Mesenchymal stem cell (in vitro differentiated cells and primary cell): ENCODE results near the gene SLC25A48.

Experiments
- DNase-seq: peaks from one replicate; pipeline ENCODE4 v3.0.0-alpha.2; 2013
- H2AFZ ChIP-seq: one replicate; pipeline ENCODE4 v1.6.1; 2013; ENCODE audit warnings: low read depth, mild to moderate bottlenecking, control low read depth, inconsistent platforms, low read length, moderate library complexity
- H2AK5ac ChIP-seq: 2 replicates; pipeline ENCODE4 v1.6.1; 2013; ENCODE audit warnings: low read length, moderate library complexity, mild to moderate bottlenecking, inconsistent platforms; ENCODE audit not compliant: severe bottlenecking
- H2BK120ac ChIP-seq: one replicate; pipeline ENCODE4 v1.6.1; 2013; ENCODE audit warnings: low read depth, mild to moderate bottlenecking, inconsistent platforms, low read length, moderate library complexity
- H2BK12ac ChIP-seq, 2 experiments: one replicate each; pipeline ENCODE4 v1.6.1; 2013; ENCODE audit warnings: inconsistent platforms in 2 of 2, low read length in 2 of 2, mild to moderate bottlenecking in 2 of 2, moderate library complexity in 2 of 2, control low read depth in 1 of 2
- H2BK15ac ChIP-seq: one replicate; pipeline ENCODE4 v1.6.1; 2013; ENCODE audit warnings: mild to moderate bottlenecking, low read depth, inconsistent platforms; ENCODE audit not compliant: poor library complexity, severe bottlenecking
- H2BK5ac ChIP-seq: 2 replicates; pipeline ENCODE4 v1.6.1; 2013; ENCODE audit warnings: low read depth, mild to moderate bottlenecking, low read length, control low read depth, inconsistent platforms; ENCODE audit not compliant: poor library complexity, severe bottlenecking
- H3K14ac ChIP-seq, 2 experiments: one replicate each; pipeline ENCODE4 v1.6.1; 2013; ENCODE audit warnings: inconsistent platforms in 2 of 2, low read length in 2 of 2, control low read depth in 1 of 2, mild to moderate bottlenecking in 1 of 2, moderate library complexity in 1 of 2
- H3K18ac ChIP-seq, 2 experiments: one replicate each; pipeline ENCODE4 v1.6.1; 2013; ENCODE audit warnings: inconsistent platforms in 2 of 2, low read length in 2 of 2, control low read depth in 1 of 2, low read depth in 1 of 2, mild to moderate bottlenecking in 1 of 2
- H3K23ac ChIP-seq, 2 experiments: one replicate each; pipeline ENCODE4 v1.6.1; 2013; ENCODE audit warnings: inconsistent platforms in 2 of 2, low read length in 2 of 2, mild to moderate bottlenecking in 2 of 2, moderate library complexity in 2 of 2, control low read depth in 1 of 2
- H3K27ac ChIP-seq: 2 replicates; pipeline ENCODE4 v1.5.1; 2013; ENCODE audit warnings: mild to moderate bottlenecking, moderate library complexity, low read length, control low read depth, inconsistent platforms; ENCODE audit not compliant: poor library complexity, severe bottlenecking
- H3K27me3 ChIP-seq, 2 experiments: 2 replicates each; pipeline versions ENCODE4 v1.6.1 to v1.7.0; 2013; ENCODE audit warnings: low read length in 2 of 2, mild to moderate bottlenecking in 2 of 2, moderate library complexity in 2 of 2, control low read depth in 1 of 2, inconsistent platforms in 1 of 2; ENCODE audit not compliant: control insufficient read depth in 1 of 2, insufficient read depth in 1 of 2
- H3K36me3 ChIP-seq, 2 experiments: 2 replicates each; pipeline versions ENCODE4 v1.6.1 to v1.7.0; 2013; ENCODE audit warnings: low read length in 2 of 2, control low read depth in 1 of 2, inconsistent platforms in 1 of 2, low read depth in 1 of 2, mild to moderate bottlenecking in 1 of 2; ENCODE audit not compliant: insufficient read depth in 2 of 2, control insufficient read depth in 1 of 2
- H3K4ac ChIP-seq, 2 experiments: one replicate each; pipeline ENCODE4 v1.6.1; 2013; ENCODE audit warnings: inconsistent platforms in 2 of 2, low read length in 2 of 2, mild to moderate bottlenecking in 2 of 2, moderate library complexity in 2 of 2, control low read depth in 1 of 2, low read depth in 1 of 2
- H3K4me1 ChIP-seq: 2 replicates; pipeline ENCODE4 v1.6.1; 2013; ENCODE audit warnings: low read depth, low read length, control low read depth; ENCODE audit not compliant: control insufficient read depth, insufficient read depth
- H3K4me2 ChIP-seq: 2 replicates; pipeline ENCODE4 v1.6.1; 2013; ENCODE audit warnings: low read length, mild to moderate bottlenecking, inconsistent platforms; ENCODE audit not compliant: poor library complexity, severe bottlenecking
- H3K4me3 ChIP-seq, 2 experiments: 2 replicates each; pipeline versions ENCODE4 v1.5.1 to v1.7.0; 2013; ENCODE audit warnings: low read length in 2 of 2, mild to moderate bottlenecking in 2 of 2, control low read depth in 1 of 2, low read depth in 1 of 2; ENCODE audit not compliant: insufficient read depth in 1 of 2
- H3K79me1 ChIP-seq: replicated peaks from 2 replicates; pipeline ENCODE4 v1.6.1; 2013; ENCODE audit warnings: mild to moderate bottlenecking, control low read depth, low read length, inconsistent platforms; ENCODE audit not compliant: poor library complexity, severe bottlenecking
- H3K9ac ChIP-seq: 2 replicates; pipeline ENCODE4 v1.7.0; 2013; ENCODE audit warnings: mild to moderate bottlenecking, low read length, moderate library complexity
- H3K9me3 ChIP-seq: 2 replicates; pipeline ENCODE4 v1.7.0; 2013; ENCODE audit warnings: mild to moderate bottlenecking, low read length; ENCODE audit not compliant: control insufficient read depth
- H4K8ac ChIP-seq: one replicate; pipeline ENCODE4 v1.6.1; 2013; ENCODE audit warnings: inconsistent platforms, mild to moderate bottlenecking, low read length, moderate library complexity
- H4K91ac ChIP-seq: one replicate; pipeline ENCODE4 v1.6.1; 2013; ENCODE audit warnings: mild to moderate bottlenecking, low read length, inconsistent platforms
- WGBS: methylation state at CpG from one replicate; pipeline ENCODE4 v1.1.7; 2013; ENCODE audit warnings: mixed read lengths; 5-methylcytosine and 5-hydroxymethylcytosine counted together

SLC25A48 gene

DNA sequence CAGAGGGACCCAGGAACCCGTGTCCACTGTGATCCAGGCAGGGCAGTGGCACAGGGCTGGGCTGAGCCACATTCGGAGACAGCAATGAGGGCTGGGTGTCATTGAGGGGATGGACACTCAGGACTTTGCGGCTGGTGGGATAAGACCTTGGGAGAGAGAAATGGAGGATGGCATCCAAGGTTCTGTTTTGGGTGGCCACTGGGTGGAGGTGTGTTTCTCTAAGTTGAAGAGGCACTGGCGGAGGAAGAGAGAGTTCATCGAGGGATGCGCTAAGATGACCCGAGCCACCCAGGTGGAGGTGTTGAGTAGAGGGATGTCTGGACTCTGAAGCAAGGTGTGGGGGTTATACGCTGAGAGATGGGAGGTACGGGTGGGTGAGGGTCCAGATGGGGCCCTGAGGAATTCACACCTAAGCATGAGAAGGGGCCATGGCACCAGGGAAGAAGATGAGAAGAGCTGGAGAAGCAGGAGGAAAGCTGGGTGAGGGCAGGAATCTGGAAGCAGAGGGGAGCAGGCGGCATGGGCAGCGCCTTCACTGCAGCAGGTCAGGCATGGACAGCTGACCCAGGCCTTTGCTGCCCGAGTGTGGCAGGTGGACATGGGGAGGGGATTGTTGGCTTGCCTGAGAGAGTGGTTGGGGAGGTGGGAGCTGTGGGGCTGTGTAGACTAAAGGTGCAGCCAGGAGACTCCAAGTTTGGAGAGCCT lies 2.5 kb upstream of the SLC25A48 start:
- H3K4me1 ChIP-seq = peaks cover 12% of the 10 kb centered on the region
- H3K18ac ChIP-seq = no peak overlapping the region
- no peak overlapping the region for H2AFZ ChIP-seq
- no peaks in the 10 kb centered on the region for H3K36me3 ChIP-seq
- H3K79me1 ChIP-seq = no peaks in the 10 kb centered on the region
- no peak overlapping the region for H4K8ac ChIP-seq
- H3K9ac ChIP-seq = no peak overlapping the region
- no peak overlapping the region for H3K27ac ChIP-seq
- DNase-seq = no peak
- H2BK15ac ChIP-seq = no peak overlapping the region
- H3K14ac ChIP-seq = no peak overlapping the region
- H4K91ac ChIP-seq = no peak overlapping the region
- 83% methylated on average over 12 of the region's 12 CpGs for WGBS
- H2AK5ac ChIP-seq = no peak overlapping the region
- H2BK120ac ChIP-seq = no peak overlapping the region
- no peak overlapping the region for H3K4ac ChIP-seq
- no peak overlapping the region for H3K23ac ChIP-seq
- peaks cover 77 to 97% of the 10 kb centered on the region in 2 experiments for H3K27me3 ChIP-seq
- H3K9me3 ChIP-seq = no peaks in the 10 kb centered on the region
- H3K4me2 ChIP-seq = no peak overlapping the region
- H2BK12ac ChIP-seq = no peak overlapping the region
- H2BK5ac ChIP-seq = no peak overlapping the region
- H3K4me3 ChIP-seq = no peak overlapping the region

GRCh38 chr5:135832941-135833920 lies 1.2 kb upstream of the SLC25A48 start:
- Histone ChIP-seq H3K23ac (no peak overlapping the region), H3K9ac (no peak overlapping the region), H3K18ac (no peak overlapping the region), H2BK5ac (no peak overlapping the region), H4K91ac (no peak overlapping the region), H3K36me3 (no peaks in the 10 kb centered on the region), H3K4ac (no peak overlapping the region), H3K9me3 (no peaks in the 10 kb centered on the region), H2BK120ac (no peak overlapping the region), H3K14ac (no peak overlapping the region), H3K27me3 (peaks cover 81 to 96% of the 10 kb centered on the region in 2 experiments), H2AFZ (no peak overlapping the region), H2BK12ac (no peak overlapping the region), H3K4me3 (no peak overlapping the region), H3K4me2 (no peak overlapping the region), H2AK5ac (no peak overlapping the region), H3K79me1 (no peaks in the 10 kb centered on the region), H4K8ac (no peak overlapping the region), H3K27ac (no peak overlapping the region), H2BK15ac (no peak overlapping the region), H3K4me1 (peaks cover 12% of the 10 kb centered on the region)
- no peak for DNase-seq
- 86% methylated on average over 11 of the region's 14 CpGs for WGBS

DNA sequence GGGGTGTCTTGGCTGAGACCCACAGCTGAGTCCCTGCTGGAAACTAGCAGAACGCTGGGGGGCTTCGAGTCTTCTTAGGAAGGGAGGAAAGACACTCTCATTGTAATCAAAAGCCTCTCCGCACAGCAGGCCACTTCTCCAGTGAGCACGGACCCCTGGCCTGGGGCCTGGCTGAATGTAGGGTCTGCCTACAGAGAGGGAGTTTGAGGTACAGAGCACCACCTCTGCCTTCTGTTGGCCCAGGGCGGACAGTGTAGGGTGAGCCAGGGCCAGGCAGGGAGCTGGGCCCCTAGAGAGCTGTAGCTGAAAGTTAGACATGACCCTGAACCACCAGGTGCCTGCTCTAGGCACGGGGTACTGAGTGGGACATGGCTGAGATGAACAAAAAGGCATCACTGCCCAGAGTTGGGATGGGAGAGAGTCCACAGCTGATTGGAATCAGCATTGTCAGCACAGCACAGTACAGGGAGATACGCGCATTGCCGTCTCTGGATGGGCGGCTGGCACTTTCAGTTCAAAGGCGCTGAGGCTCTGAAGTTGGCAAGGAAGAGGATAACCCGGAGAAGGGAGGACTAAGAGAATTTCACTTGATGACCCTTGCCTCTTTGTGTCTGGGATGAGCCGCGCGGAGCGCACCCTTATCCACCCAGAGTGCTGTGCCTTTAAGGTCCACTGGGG lies 363 bp upstream of the SLC25A48 start:
- H3K4ac ChIP-seq = no peak overlapping the region
- H3K36me3 ChIP-seq = no peaks in the 10 kb centered on the region
- H4K8ac ChIP-seq = no peak overlapping the region
- no peak overlapping the region for H2AK5ac ChIP-seq
- no peak overlapping the region for H2BK120ac ChIP-seq
- no peak overlapping the region for H2BK15ac ChIP-seq
- H3K9ac ChIP-seq = no peak overlapping the region
- H3K27me3 ChIP-seq = peaks cover 79 to 94% of the 10 kb centered on the region in 2 experiments
- H4K91ac ChIP-seq = no peak overlapping the region
- H3K18ac ChIP-seq = no peak overlapping the region
- H3K4me1 ChIP-seq = peaks cover 12% of the 10 kb centered on the region
- H2AFZ ChIP-seq = no peak overlapping the region
- no peak overlapping the region for H2BK12ac ChIP-seq
- DNase-seq = peak; percentile 44
- peak overlapping the region; percentile 80 for H3K4me2 ChIP-seq
- H3K79me1 ChIP-seq = no peaks in the 10 kb centered on the region
- peak overlapping the region in 1 of 2 experiments; percentile 68 for H3K4me3 ChIP-seq
- H2BK5ac ChIP-seq = no peak overlapping the region
- H3K9me3 ChIP-seq = no peaks in the 10 kb centered on the region
- WGBS = 35% methylated on average over 16 of the region's 16 CpGs
- no peak overlapping the region for H3K27ac ChIP-seq
- H3K23ac ChIP-seq = no peak overlapping the region
- no peak overlapping the region for H3K14ac ChIP-seq

GRCh38 chr5:135835766-135836165 lies 1.3 kb downstream of the SLC25A48 start:
- no peak overlapping the region for H3K4ac ChIP-seq
- no peak overlapping the region for H2AFZ ChIP-seq
- H3K4me3 ChIP-seq = no peak overlapping the region
- WGBS = 77% methylated on average over 7 of the region's 7 CpGs
- H3K18ac ChIP-seq = no peak overlapping the region
- H3K27me3 ChIP-seq = peaks cover 67 to 87% of the 10 kb centered on the region in 2 experiments
- H2BK15ac ChIP-seq = no peak overlapping the region
- no peak overlapping the region for H2BK5ac ChIP-seq
- no peak overlapping the region for H2BK120ac ChIP-seq
- no peak overlapping the region for H3K9ac ChIP-seq
- H4K91ac ChIP-seq = no peak overlapping the region
- no peak overlapping the region for H2BK12ac ChIP-seq
- no peak overlapping the region for H3K14ac ChIP-seq
- H3K9me3 ChIP-seq = no peaks in the 10 kb centered on the region
- no peaks in the 10 kb centered on the region for H3K79me1 ChIP-seq
- H3K27ac ChIP-seq = no peak overlapping the region
- H3K4me1 ChIP-seq = peaks cover 12% of the 10 kb centered on the region
- no peak overlapping the region for H3K23ac ChIP-seq
- DNase-seq = no peak
- H2AK5ac ChIP-seq = no peak overlapping the region
- H3K36me3 ChIP-seq = no peaks in the 10 kb centered on the region
- no peak overlapping the region for H4K8ac ChIP-seq
- H3K4me2 ChIP-seq = no peak overlapping the region
